Measurements from ENCODE around the gene HLA-DPB1.
"Not testable (repeated sequence)": the region's sequence is repeated elsewhere in the genome, so short reads cannot be mapped to it uniquely, and the experiment has no call there.

Gene HLA-DPB1
- total RNA-seq: 84.6 to 235 reads per million in 2 donors

- no peak for DNase-seq
Observed at GRCh38 chr6:33075568-33076405, at the start of gene HLA-DPB1. Gene HLA-DPB1 (plus strand): TSS chr6:33075990. CDS start chr6:33076042, 52 bp downstream.

GRCh38 chr6:33028220-33028849 is 47.5 kb upstream of the HLA-DPB1 start:
- DNase-seq: no peak

- DNase-seq: no peak
Observed at GRCh38 chr6:33029328-33030184, 46.2 kb upstream of the HLA-DPB1 start.

DNA sequence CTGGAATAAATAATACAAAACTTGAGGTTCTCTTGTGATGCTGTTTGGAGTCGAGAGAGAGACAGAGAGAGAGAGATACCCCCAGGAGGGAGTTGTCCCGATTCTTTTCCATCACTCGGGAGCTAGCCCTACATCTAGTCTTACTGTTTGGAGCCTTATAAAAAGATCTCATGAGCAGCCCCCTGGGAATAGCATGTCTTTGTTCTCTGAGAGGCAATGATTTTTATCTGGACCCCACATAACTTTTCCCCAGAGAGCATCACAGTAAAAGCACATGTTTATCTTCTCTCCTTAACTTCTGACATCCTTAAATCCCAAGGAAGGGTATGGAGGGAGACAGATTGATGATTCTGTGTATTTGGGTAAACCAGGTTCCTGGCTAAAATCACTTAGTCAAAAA is 45.5 kb upstream of the HLA-DPB1 start:
- DNase-seq: no peak

DNA sequence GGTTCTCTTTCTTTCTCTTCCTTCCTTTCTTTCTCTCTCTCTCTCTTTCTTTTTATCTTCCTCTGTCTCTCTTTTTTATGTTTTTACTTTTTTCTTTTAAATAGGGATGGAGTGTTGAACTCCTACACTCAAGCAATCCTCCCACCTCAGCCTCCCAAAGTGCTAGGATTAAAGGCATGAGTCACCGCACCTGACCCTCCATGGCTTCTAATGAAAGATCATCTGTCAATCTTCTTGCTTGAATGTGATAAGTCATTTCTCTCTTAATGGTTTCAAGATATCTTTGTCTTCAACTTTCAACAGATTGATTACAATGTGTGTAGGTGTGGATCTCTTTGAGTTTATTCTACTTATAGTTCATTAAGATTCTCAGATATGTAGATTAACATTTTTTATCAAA is 41.2 kb upstream of the HLA-DPB1 start:
- no peak for DNase-seq

DNA sequence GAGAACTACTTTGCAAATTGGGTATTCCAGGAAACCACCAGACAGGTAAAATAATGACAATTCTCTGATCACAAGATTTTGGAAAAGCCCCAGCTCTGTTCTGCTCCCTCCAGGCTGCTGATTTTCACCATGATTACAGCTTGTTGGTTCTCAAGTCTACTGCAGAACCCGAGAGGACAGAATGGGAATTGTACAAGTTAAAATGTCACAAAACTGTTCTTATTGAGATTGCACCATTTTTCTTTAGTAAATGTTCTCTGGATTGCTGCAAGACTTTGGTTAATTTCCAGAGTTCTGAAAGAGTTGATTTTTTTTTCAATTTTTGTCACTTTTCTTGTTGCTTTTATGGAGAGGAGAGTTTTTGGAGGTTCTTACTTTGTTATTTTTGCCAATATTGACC is 39.3 kb upstream of the HLA-DPB1 start:
- DNase-seq: no peak

DNA sequence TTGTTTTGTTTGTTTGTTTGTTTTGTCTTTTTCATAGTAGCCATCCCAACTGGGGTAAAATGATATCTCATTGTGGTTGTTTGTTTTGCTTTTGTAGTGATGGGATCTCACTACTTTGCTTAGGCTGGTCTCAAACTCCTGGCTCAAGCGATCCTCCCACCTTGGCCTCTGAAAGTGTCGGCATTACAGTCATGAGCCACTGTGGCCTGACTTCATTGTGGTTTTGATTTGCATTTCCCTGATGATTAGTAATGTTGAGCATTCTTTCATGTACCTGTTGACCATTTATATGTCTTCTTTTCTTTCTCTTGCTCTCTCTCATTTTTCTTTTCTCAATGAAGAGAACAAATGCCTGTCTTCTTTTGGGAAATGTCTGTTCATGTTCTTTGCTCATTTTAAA is 35.6 kb upstream of the HLA-DPB1 start:
- DNase-seq: no peak

GRCh38 chr6:33049323-33050013 is 26.3 kb upstream of the HLA-DPB1 start:
- no peak for DNase-seq

GRCh38 chr6:33050014-33050810 is 25.6 kb upstream of the HLA-DPB1 start:
- DNase-seq: no peak

DNA sequence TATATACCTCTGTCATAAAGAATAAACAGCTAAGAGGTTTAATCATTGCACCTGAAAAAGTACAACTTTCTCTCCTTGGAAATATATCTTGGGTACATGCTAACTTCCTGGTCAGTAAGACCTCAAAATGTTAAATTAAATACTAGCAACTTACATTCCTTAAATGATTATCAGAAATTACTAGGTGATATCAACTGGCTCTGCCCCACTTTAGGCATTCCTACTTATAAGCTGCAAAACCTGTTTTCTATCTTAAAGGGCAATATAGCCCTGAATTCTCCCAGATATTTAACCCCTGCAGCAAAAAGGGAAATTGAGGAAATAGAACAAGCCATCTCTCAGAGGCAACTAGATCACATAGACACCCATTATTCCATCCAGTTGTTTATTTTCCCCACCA is 23.2 kb upstream of the HLA-DPB1 start:
- no peak for DNase-seq

- DNase-seq: no peak
Observed at GRCh38 chr6:33053230-33053629, 22.6 kb upstream of the HLA-DPB1 start.

- DNase-seq: no peak
Observed at GRCh38 chr6:33057222-33058150, 18.3 kb upstream of the HLA-DPB1 start.

- DNase-seq: no peak
Observed at GRCh38 chr6:33061987-33062386, 13.8 kb upstream of the HLA-DPB1 start.

DNA sequence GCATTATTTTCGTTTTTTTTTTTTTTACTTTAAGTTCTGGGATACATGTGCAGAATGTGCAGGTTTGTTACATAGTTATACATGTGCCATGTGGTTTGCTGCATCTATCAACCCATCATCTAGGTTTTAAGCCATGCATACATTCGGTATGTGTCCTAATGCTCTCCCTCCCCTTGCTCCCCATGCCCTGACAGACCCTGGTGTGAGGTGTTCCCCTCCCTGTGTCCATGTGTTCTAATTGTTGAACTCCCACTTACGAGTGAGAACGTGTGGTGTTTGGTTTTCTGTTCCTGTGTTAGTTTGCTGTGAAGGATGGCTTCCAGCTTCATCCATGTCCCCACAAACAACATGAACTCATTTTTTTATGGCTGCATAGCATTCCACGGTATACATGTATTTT is 12.4 kb upstream of the HLA-DPB1 start:
- DNase-seq: not testable (repeated sequence)

DNA sequence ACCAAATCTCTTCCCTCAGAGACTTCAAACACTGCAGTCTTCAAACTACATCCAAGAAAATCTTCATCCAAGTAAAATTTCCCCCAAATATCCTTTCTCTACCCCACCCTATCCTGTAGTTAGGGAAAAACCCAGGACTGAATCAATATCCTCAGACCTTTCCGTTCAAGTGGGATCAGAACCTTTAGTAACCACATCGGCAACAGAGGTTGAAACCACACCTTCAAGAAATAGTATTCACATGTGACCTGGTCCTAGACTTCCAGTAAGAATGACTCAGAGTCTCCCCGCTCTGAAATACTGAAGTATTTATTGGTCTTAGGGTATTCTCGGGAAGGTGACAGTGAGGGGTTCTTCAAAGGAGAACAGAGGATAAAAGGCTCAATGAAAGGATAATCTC is 11.1 kb upstream of the HLA-DPB1 start:
- no peak for DNase-seq

DNA sequence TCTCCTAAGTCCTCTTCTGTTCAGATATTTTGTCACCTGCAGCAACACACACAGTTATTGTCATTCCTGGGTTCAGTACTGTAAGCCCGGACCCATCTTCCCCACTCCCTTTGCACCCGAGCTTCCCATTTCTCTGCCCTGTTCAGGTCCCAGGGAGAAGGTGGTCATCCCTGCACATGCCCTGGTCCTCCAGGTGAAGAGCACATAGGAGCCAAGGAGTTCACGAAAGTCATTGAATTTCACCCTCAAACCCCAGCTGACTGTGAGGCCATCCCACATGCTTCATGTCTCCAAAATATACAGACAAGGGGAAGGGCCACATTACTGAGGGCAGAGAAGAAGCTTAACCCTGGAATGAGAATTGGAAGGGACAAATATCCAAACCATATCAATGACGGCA is 10.5 kb upstream of the HLA-DPB1 start:
- no peak for DNase-seq

- no peak for DNase-seq
Observed at GRCh38 chr6:33066917-33067521, 8.8 kb upstream of the HLA-DPB1 start.

DNA sequence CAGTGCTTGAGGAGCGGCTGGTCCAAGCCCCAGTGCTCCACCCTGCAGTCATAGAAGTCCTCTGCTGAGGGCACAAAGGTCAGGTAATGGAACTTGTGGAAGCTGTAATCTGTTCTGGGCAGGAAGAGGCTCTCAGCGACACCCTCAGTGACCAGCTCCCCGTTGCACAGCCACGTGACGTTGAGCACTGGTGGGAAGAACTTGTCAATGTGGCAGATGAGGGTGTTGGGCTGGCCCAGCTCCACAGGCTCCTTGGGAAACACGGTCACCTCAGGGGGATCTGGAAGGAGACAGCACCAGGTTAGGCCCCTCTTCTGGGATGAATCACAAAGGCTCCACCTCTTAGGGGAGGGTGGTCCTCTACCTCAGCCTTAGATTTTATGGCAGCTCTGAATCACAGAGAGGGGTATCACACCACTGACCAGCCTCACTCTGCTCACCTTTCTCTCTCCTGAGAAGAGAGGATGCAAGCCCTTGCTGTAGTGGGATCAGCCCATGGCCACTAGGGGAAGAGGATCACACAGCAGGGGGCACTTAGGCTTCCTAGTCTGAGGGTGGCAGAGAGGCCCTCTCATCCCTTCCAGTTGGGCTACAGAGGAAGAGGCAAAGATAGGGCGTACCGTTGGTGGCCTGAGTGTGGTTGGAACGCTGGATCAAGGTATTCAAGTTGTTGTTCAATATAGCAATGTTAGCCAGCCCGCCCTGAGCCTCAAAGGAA is 6.6 kb upstream of the HLA-DPB1 start:
- DNase-seq: no peak

DNA sequence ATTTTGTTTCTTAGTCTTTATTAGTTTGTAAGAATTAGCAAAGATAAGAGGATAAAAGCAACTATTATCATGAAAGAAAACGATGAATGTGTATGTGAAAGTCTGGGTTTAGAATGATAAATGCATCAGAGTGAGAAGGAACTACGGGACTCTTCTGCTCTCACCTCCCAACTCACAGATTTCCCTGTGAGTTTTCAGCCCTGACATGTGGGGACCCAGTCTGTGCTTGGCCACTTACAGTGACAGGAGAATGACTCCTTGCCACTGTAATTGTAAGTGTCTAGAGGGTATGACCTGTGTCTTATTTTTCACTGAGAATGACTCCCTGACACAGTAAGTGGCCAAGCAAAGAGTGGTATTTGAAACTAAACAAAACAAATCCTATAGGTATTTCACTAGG is 4.9 kb upstream of the HLA-DPB1 start:
- no peak for DNase-seq

DNA sequence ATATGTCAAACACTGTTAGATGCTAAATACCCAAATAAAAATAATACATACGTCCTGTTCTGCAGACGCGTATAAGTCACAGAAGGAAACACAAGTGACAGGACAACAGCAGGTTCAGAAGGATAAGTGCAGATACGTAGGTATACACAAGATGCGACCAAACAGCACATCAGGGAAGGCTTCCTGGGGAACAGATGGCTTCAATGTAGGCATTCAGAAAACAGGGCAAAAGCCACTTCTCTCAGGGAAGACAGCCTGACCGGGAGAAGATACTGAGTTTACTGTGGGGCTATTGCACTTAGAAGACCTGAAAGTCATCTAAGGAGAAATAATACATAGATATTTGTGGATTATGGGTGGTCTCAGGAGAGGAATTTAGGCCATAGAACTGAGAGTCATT is 4.2 kb upstream of the HLA-DPB1 start:
- no peak for DNase-seq

Measured in activated gamma-delta T cell (primary cell).